WTC11 (cell line): ENCODE measurements around the gene RTN4. TPM values are rescaled to one million over a fixed set of nuclear protein-coding genes. Genes with fewer than 3 reads are reported as not detected.
A peak's percentile ranks its signal among the peaks of the same experiment; 100 is the strongest.

Experiments
- ATAC-seq: fragments of 200-7000 bp; cut with Tn5 transposase; 2 replicates; pipeline ENCODE4 v1.10.0; 2021; ENCODE audit warnings: mild to moderate bottlenecking, moderate library complexity
- CTCF ChIA-PET: fragments of 300-600 bp; sonication (Branson Sonifier 250); formaldehyde crosslinking; loops from one replicate; lab custom pipeline; 2021; ENCODE audit warnings: antibody characterized with exemption; lab: Charles Lee
- POLR2A ChIA-PET: fragments of 350-600 bp; sonication (Branson Sonifier 250); formaldehyde crosslinking; loops from one replicate; lab custom pipeline; 2021; ENCODE audit warnings: antibody characterized with exemption; lab: Charles Lee
- DNase-seq: peaks from one replicate; pipeline ENCODE4 v3.0.0; 2021; ENCODE audit warnings: low spot score
- H3K27ac Mint-ChIP-seq: 2 replicates; pipeline ENCODE4 v1.8.0; 2021; ENCODE audit warnings: mixed read lengths
- H3K27me3 Mint-ChIP-seq: 2 replicates; pipeline ENCODE4 v1.8.0; 2021; ENCODE audit warnings: low read depth, mild to moderate bottlenecking, moderate library complexity, mixed read lengths
- H3K36me3 Mint-ChIP-seq: 2 replicates; pipeline ENCODE4 v1.8.0; 2021; ENCODE audit warnings: mixed read lengths
- H3K4me1 Mint-ChIP-seq: 2 replicates; pipeline ENCODE4 v1.8.0; 2022; ENCODE audit warnings: mixed read lengths
- H3K4me3 Mint-ChIP-seq: 2 replicates; pipeline ENCODE4 v1.8.0; 2021; ENCODE audit warnings: mild to moderate bottlenecking, moderate library complexity, mixed read lengths
- H3K9me3 Mint-ChIP-seq: 2 replicates; pipeline ENCODE4 v1.8.0; 2021; ENCODE audit warnings: mixed read lengths
- FOXJ3 ChIP-seq: sonication (generic); formaldehyde crosslinking; IDR thresholded peaks from 2 replicates; pipeline ENCODE4 v1.9.0; 2021; ENCODE audit warnings: missing genetic modification reagents, mild to moderate bottlenecking, borderline replicate concordance
- GTF2I ChIP-seq: fragments of 250-450 bp; sonication (Bioruptor Pico); conservative IDR thresholded peaks from 2 replicates; pipeline ENCODE4 v1.4.0; 2021; ENCODE audit warnings: mild to moderate bottlenecking
- JAZF1 ChIP-seq: fragments of 250-450 bp; sonication (Bioruptor Pico); IDR thresholded peaks from 2 replicates; pipeline ENCODE4 v1.9.0; 2021; ENCODE audit warnings: moderate library complexity, mild to moderate bottlenecking, inconsistent platforms
- JUN ChIP-seq: sonication (generic); formaldehyde crosslinking; IDR thresholded peaks from 2 replicates; pipeline ENCODE4 v1.8.0; 2023; ENCODE audit warnings: mild to moderate bottlenecking, missing genetic modification reagents
- MYBL2 ChIP-seq: sonication (generic); formaldehyde crosslinking; IDR thresholded peaks from 2 replicates; pipeline ENCODE4 v1.8.1; 2023; ENCODE audit warnings: mild to moderate bottlenecking, moderate library complexity, missing genetic modification reagents
- TCF7 ChIP-seq: sonication (generic); formaldehyde crosslinking; IDR thresholded peaks from 2 replicates; pipeline ENCODE4 v1.8.0; 2022; ENCODE audit warnings: mild to moderate bottlenecking, low read depth, missing genetic modification reagents, moderate library complexity
- ZNF532 ChIP-seq: fragments of 250-450 bp; sonication (Bioruptor Pico); IDR thresholded peaks from 2 replicates; pipeline ENCODE4 v1.9.0; 2021; ENCODE audit warnings: mild to moderate bottlenecking, borderline replicate concordance
- total RNA-seq: library from RNA; stranded (reverse); gene quantifications from 3 replicates; pipeline ENCODE4 v1.2.3, GENCODE V29; 2021
- TF ChIP-seq, protein P1 (sequence below): sonication (generic); formaldehyde crosslinking; IDR thresholded peaks from 2 replicates; pipeline ENCODE4 v1.8.0; 2022; ENCODE audit warnings: mild to moderate bottlenecking, missing genetic modification reagents
- TF ChIP-seq, protein P2 (sequence below): sonication (generic); formaldehyde crosslinking; IDR thresholded peaks from 2 replicates; pipeline ENCODE4 v1.8.0; 2022; ENCODE audit warnings: mild to moderate bottlenecking, missing genetic modification reagents
- TF ChIP-seq, protein P3 (sequence below): sonication (generic); formaldehyde crosslinking; IDR thresholded peaks from 2 replicates; pipeline ENCODE4 v1.8.1; 2022; ENCODE audit warnings: low read depth, missing genetic modification reagents, borderline replicate concordance
- TF ChIP-seq, protein P4 (sequence below): sonication (generic); formaldehyde crosslinking; conservative IDR thresholded peaks from 2 replicates; pipeline ENCODE4 v1.8.1; 2022; ENCODE audit warnings: mild to moderate bottlenecking, missing genetic modification reagents

RTN4 gene
- total RNA-seq, 1 experiment from 2014 or later, result 202 TPM

DNA sequence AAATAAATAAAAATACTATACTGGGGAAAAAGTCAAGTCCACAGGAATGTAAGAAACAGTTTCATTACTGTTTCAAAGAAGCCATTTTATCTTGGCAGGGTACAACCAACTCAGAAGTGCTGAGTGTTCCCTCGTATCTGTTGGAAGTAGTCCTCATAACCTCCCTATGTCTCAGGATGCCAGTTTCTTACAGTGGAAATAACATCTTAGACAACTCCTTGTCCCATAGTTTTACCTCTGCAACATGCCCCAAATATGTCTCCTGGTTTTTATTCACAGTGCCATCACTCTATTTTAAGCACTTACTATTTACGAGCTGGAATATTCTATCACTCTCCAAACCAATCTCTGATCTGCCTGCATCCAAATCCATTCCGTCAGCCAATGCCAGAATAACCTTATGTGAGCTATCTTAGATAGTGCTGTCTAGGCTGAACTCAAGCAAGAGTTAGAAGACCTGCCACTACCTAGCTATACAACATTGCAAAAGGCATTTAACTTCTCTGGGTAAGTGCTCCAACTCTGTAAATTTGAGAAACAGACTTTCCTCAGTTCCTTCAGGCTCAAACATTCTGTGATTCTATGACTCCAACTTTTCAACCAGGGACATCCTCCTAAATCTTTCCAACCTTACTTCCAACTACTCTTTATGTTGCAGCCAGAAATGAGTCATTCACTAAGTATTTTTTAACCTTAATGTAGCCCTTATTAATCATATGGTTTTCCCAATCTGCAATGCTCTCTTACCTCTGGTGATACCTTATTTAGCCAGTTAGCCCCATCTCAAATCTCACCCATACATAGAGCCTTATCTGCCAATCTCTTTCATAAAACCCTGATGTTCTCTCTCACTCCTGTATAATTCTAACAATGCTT is 66.7 kb downstream of the RTN4 start:
- Mint-ChIP-seq H3K27me3 (no peaks in the 10 kb centered on the region), H3K36me3 (peaks cover 14% of the 10 kb centered on the region), H3K27ac (peak overlapping the region; percentile 29), H3K4me3 (no peak overlapping the region), H3K4me1 (peaks cover 30% of the 10 kb centered on the region), H3K9me3 (no peaks in the 10 kb centered on the region)
- ChIA-PET CTCF (no interaction called here), POLR2A (no interaction called here)
- ATAC-seq, result no peak
- DNase-seq, result no peak
- TF ChIP-seq GTF2I (CRISPR knock-in tag) (no peak), MYBL2 (no peak), JUN (no peak), JAZF1 (CRISPR knock-in tag) (no peak), ZNF532 (CRISPR knock-in tag) (no peak)
- TF ChIP-seq, protein P1, sequence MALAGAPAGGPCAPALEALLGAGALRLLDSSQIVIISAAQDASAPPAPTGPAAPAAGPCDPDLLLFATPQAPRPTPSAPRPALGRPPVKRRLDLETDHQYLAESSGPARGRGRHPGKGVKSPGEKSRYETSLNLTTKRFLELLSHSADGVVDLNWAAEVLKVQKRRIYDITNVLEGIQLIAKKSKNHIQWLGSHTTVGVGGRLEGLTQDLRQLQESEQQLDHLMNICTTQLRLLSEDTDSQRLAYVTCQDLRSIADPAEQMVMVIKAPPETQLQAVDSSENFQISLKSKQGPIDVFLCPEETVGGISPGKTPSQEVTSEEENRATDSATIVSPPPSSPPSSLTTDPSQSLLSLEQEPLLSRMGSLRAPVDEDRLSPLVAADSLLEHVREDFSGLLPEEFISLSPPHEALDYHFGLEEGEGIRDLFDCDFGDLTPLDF (CRISPR knock-in tag), result no peak
- TF ChIP-seq, protein P2, sequence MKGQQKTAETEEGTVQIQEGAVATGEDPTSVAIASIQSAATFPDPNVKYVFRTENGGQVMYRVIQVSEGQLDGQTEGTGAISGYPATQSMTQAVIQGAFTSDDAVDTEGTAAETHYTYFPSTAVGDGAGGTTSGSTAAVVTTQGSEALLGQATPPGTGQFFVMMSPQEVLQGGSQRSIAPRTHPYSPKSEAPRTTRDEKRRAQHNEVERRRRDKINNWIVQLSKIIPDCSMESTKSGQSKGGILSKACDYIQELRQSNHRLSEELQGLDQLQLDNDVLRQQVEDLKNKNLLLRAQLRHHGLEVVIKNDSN (CRISPR knock-in tag), result no peak
- TF ChIP-seq, protein P3, sequence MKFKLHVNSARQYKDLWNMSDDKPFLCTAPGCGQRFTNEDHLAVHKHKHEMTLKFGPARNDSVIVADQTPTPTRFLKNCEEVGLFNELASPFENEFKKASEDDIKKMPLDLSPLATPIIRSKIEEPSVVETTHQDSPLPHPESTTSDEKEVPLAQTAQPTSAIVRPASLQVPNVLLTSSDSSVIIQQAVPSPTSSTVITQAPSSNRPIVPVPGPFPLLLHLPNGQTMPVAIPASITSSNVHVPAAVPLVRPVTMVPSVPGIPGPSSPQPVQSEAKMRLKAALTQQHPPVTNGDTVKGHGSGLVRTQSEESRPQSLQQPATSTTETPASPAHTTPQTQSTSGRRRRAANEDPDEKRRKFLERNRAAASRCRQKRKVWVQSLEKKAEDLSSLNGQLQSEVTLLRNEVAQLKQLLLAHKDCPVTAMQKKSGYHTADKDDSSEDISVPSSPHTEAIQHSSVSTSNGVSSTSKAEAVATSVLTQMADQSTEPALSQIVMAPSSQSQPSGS, result no peak
- TF ChIP-seq, all 79 proteins: peak for 0

GRCh38 chr2:54981385-54981784 is 68.9 kb downstream of the RTN4 start:
- peaks cover 19% of the 10 kb centered on the region for H3K4me1 Mint-ChIP-seq
- ATAC-seq (no peak), DNase-seq (no peak)
- TF ChIP-seq TCF7 (no peak), FOXJ3 (CRISPR knock-in tag) (no peak)
- TF ChIP-seq, protein P3, result no peak
- TF ChIP-seq, protein P4, sequence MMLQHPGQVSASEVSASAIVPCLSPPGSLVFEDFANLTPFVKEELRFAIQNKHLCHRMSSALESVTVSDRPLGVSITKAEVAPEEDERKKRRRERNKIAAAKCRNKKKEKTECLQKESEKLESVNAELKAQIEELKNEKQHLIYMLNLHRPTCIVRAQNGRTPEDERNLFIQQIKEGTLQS (CRISPR knock-in tag), result no peak
- TF ChIP-seq, protein P1 (CRISPR knock-in tag), result no peak
- TF ChIP-seq, protein P2 (CRISPR knock-in tag), result no peak
- TF ChIP-seq, all 79 proteins: peak for 0
- H3K27me3 Mint-ChIP-seq, result no peaks in the 10 kb centered on the region
- H3K4me3 Mint-ChIP-seq, result no peak overlapping the region
- ChIA-PET CTCF (no interaction called here), POLR2A (no interaction called here)
- peaks cover 14% of the 10 kb centered on the region for H3K36me3 Mint-ChIP-seq
- H3K27ac Mint-ChIP-seq, result peak overlapping the region; percentile 38
- no peaks in the 10 kb centered on the region for H3K9me3 Mint-ChIP-seq
